Keratinocyte (primary cell): ENCODE measurements around the gene NR1H4. TPM values are rescaled to one million over a fixed set of nuclear protein-coding genes. Genes with fewer than 3 reads are reported as not detected.

Experiments
- DNase-seq: peaks from one replicate; pipeline ENCODE4 v3.0.0-alpha.2; 2011; ENCODE audit warnings: low read depth, missing footprints, low spot score
- FAIRE-seq: peaks from 2 replicates; lab custom pipeline; 2011; peaks lifted over from hg19 to GRCh38; lab: Jason Lieb, UNC
- H2AFZ ChIP-seq: 2 replicates; pipeline ENCODE4 v1.6.0; 2012; ENCODE audit warnings: low read length, control low read depth, inconsistent platforms; ENCODE audit not compliant: control insufficient read depth
- H3K27ac ChIP-seq: 2 replicates; pipeline ENCODE4 v1.5.1; 2011; ENCODE audit warnings: low read length; ENCODE audit not compliant: control insufficient read depth, insufficient read depth
- H3K27me3 ChIP-seq: 3 replicates; pipeline ENCODE4 v1.6.0; 2011; ENCODE audit warnings: low read length; ENCODE audit not compliant: control insufficient read depth, insufficient read depth; ENCODE audit errors: extremely low read depth
- H3K36me3 ChIP-seq, 2 experiments: 2 replicates in 1 of 2; 3 replicates in 1 of 2; pipeline ENCODE4 v1.5.1; 2011; ENCODE audit warnings: low read length in 2 of 2, mild to moderate bottlenecking in 1 of 2; ENCODE audit not compliant: control insufficient read depth in 2 of 2, insufficient read depth in 2 of 2; ENCODE audit errors: extremely low read depth in 1 of 2
- H3K4me1 ChIP-seq: 3 replicates; pipeline ENCODE4 v1.5.1; 2011; ENCODE audit warnings: low read length; ENCODE audit not compliant: control insufficient read depth, insufficient read depth; ENCODE audit errors: extremely low read depth
- H3K4me2 ChIP-seq: 3 replicates; pipeline ENCODE4 v1.6.0; 2011; ENCODE audit warnings: low read depth, low read length; ENCODE audit not compliant: control insufficient read depth, insufficient read depth; ENCODE audit errors: extremely low read depth
- H3K4me3 ChIP-seq, 3 experiments: fragments of 200-600 bp in 1 of 3; sonication (generic) in 1 of 3; 2 replicates in 2 of 3; 3 replicates in 1 of 3; pipeline ENCODE4 v1.5.1; 2011 to 2016; ENCODE audit warnings: low read length in 3 of 3, mild to moderate bottlenecking in 3 of 3, control low read depth in 2 of 3, inconsistent platforms in 1 of 3, low read depth in 1 of 3, mixed read lengths in 1 of 3, mixed run types in 1 of 3, moderate library complexity in 1 of 3; ENCODE audit not compliant: control insufficient read depth in 2 of 3, insufficient read depth in 2 of 3; ENCODE audit errors: extremely low read depth in 1 of 3
- H3K79me2 ChIP-seq: 2 replicates; pipeline ENCODE4 v1.6.0; 2012; ENCODE audit warnings: low read length; ENCODE audit not compliant: control insufficient read depth, insufficient read depth
- H3K9ac ChIP-seq: 3 replicates; pipeline ENCODE4 v1.6.0; 2011; ENCODE audit warnings: low read length; ENCODE audit not compliant: control insufficient read depth, insufficient read depth; ENCODE audit errors: extremely low read depth
- H3K9me1 ChIP-seq: 3 replicates; pipeline ENCODE4 v1.6.0; 2011; ENCODE audit warnings: low read length; ENCODE audit not compliant: control insufficient read depth, insufficient read depth; ENCODE audit errors: extremely low read depth
- H3K9me3 ChIP-seq: 2 replicates; pipeline ENCODE4 v1.5.1; 2012; ENCODE audit warnings: low read depth, low read length; ENCODE audit not compliant: control insufficient read depth
- H4K20me1 ChIP-seq: 3 replicates; pipeline ENCODE4 v1.6.0; 2011; ENCODE audit warnings: low read length; ENCODE audit not compliant: control insufficient read depth, insufficient read depth; ENCODE audit errors: extremely low read depth
- EZH2 ChIP-seq: IDR thresholded peaks from one replicate; pipeline ENCODE4 v1.6.1; 2012; ENCODE audit warnings: inconsistent platforms, mild to moderate bottlenecking, low read length, moderate library complexity
- dilution Hi-C: fragments of 300-500 bp; cut with MboI; formaldehyde crosslinking; loops from one replicate; pipeline ENCODE4 v1.7.0; 2020; ENCODE audit warnings: low sequenced_read_pairs; ENCODE audit not compliant: extremely low pct_ligation_motif_present
- polyA plus RNA-seq, 5 experiments: library from polyadenylated mRNA; depleted of rRNA in 3 of 5; stranded (reverse) in 3 of 5; stranded (forward) in 1 of 5; unstranded in 1 of 5; fragments of >200 nt; gene quantifications; 1 replicate in 1 of 5; 2 replicates in 3 of 5; 3 replicates in 1 of 5; pipeline versions ENCODE4 v1.2.1 to v1.2.3, GENCODE V29; 2011 to 2012; ENCODE audit warnings: missing spikeins in 2 of 5, low read depth in 1 of 5, low replicate concordance in 1 of 5
- TF ChIP-seq, protein P1 (sequence below), 3 experiments: IDR thresholded peaks in 1 of 3; conservative IDR thresholded peaks in 1 of 3; optimal IDR thresholded peaks in 1 of 3; 2 replicates in 2 of 3; 3 replicates in 1 of 3; pipeline versions ENCODE3 to v1.5.1; 2011; ENCODE audit warnings: low read length in 3 of 3, mild to moderate bottlenecking in 3 of 3, moderate library complexity in 2 of 3, control low read depth in 1 of 3, inconsistent platforms in 1 of 3; ENCODE audit not compliant: insufficient read depth in 2 of 3; ENCODE audit errors: extremely low read depth in 1 of 3

The NR1H4 gene
- polyA plus RNA-seq, 1 donor (not counting 4 experiments of a cell fraction or from before 2014, with no cell fraction given): not detected

DNA sequence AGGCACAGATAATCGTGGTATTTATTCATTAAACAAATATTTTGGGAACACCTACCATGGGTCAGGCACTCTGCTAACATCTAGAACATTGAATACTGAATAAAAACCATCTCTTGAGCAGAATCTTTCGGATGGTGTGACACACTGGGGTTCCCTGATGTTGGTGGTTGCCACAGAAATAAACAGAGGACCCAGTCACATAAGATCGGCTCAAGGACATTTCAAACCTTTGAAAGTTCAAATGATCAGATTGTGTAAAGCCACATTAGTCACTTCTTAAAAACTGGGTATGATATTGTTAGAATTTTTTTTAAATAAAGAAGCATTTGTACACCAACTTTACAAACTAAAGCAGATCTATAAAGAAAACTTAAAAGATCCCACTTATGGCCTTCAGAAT, 39.0 kb downstream of the NR1H4 start:
- no peak overlapping the region for H3K4me2 ChIP-seq

GRCh38 chr12:100515968-100516367, 42.3 kb downstream of the NR1H4 start:
- H3K4me3 ChIP-seq: no peak overlapping the region
- H3K4me1 ChIP-seq: no peaks in the 10 kb centered on the region
- no peak overlapping the region for H3K9ac ChIP-seq
- DNase-seq: no peak
- dilution Hi-C loops: no loop called here
- H3K27ac ChIP-seq: no peak overlapping the region
- no peaks in the 10 kb centered on the region for H3K27me3 ChIP-seq
- FAIRE-seq: no peak
- no peaks in the 10 kb centered on the region for H3K9me1 ChIP-seq
- H3K79me2 ChIP-seq: no peaks in the 10 kb centered on the region
- no peak overlapping the region for H2AFZ ChIP-seq
- no peaks in the 10 kb centered on the region for H4K20me1 ChIP-seq
- H3K9me3 ChIP-seq: no peaks in the 10 kb centered on the region
- H3K4me2 ChIP-seq: no peak overlapping the region
- H3K36me3 ChIP-seq: no peaks in the 10 kb centered on the region
- TF ChIP-seq, protein P1, sequence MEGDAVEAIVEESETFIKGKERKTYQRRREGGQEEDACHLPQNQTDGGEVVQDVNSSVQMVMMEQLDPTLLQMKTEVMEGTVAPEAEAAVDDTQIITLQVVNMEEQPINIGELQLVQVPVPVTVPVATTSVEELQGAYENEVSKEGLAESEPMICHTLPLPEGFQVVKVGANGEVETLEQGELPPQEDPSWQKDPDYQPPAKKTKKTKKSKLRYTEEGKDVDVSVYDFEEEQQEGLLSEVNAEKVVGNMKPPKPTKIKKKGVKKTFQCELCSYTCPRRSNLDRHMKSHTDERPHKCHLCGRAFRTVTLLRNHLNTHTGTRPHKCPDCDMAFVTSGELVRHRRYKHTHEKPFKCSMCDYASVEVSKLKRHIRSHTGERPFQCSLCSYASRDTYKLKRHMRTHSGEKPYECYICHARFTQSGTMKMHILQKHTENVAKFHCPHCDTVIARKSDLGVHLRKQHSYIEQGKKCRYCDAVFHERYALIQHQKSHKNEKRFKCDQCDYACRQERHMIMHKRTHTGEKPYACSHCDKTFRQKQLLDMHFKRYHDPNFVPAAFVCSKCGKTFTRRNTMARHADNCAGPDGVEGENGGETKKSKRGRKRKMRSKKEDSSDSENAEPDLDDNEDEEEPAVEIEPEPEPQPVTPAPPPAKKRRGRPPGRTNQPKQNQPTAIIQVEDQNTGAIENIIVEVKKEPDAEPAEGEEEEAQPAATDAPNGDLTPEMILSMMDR (optimal IDR thresholded peaks at IDR 0.05 in 1 of 3, IDR thresholded peaks at IDR 0.05 in 1 of 3, conservative IDR thresholded peaks at IDR 0.05 in 1 of 3; ENCODE audit: extremely low read depth in 1 of 3, insufficient read depth in 2 of 3, low read length in 3 of 3): no peak
- TF ChIP-seq EZH2: no peak

More for the DNA sequence above, 39.0 kb downstream of the NR1H4 start:
- no peak overlapping the region for H2AFZ ChIP-seq
- no peaks in the 10 kb centered on the region for H4K20me1 ChIP-seq
- no peaks in the 10 kb centered on the region for H3K79me2 ChIP-seq
- H3K4me1 ChIP-seq: no peaks in the 10 kb centered on the region
- no peak for FAIRE-seq
- no peaks in the 10 kb centered on the region for H3K27me3 ChIP-seq
- dilution Hi-C loops: no loop called here
- DNase-seq: no peak
- H3K27ac ChIP-seq: no peak overlapping the region
- no peaks in the 10 kb centered on the region for H3K9me3 ChIP-seq
- TF ChIP-seq, protein P1 (optimal IDR thresholded peaks at IDR 0.05 in 1 of 3, IDR thresholded peaks at IDR 0.05 in 1 of 3, conservative IDR thresholded peaks at IDR 0.05 in 1 of 3; ENCODE audit: extremely low read depth in 1 of 3, insufficient read depth in 2 of 3, low read length in 3 of 3): no peak
- TF ChIP-seq EZH2: no peak
- no peak overlapping the region for H3K9ac ChIP-seq
- H3K4me3 ChIP-seq: no peak overlapping the region
- no peaks in the 10 kb centered on the region for H3K36me3 ChIP-seq
- no peaks in the 10 kb centered on the region for H3K9me1 ChIP-seq
